CD4-positive, alpha-beta T cell treated with Interferon alpha-2 for 1 hour (primary cell): ENCODE results near the gene SBNO1.
A peak's percentile ranks its signal among the peaks of the same experiment; 100 is the strongest.
"Not testable (repeated sequence)": the region's sequence is repeated elsewhere in the genome, so short reads cannot be mapped to it uniquely, and the experiment has no call there.

ENCODE experiments used
- DNase-seq, 2 donors: peaks; one replicate each; pipeline ENCODE4 v3.0.0-alpha.2; 2020 to 2022

Gene SBNO1

GRCh38 chr12:123336530-123336929 is 28.1 kb downstream of the SBNO1 start:
- DNase-seq: no peak

DNA sequence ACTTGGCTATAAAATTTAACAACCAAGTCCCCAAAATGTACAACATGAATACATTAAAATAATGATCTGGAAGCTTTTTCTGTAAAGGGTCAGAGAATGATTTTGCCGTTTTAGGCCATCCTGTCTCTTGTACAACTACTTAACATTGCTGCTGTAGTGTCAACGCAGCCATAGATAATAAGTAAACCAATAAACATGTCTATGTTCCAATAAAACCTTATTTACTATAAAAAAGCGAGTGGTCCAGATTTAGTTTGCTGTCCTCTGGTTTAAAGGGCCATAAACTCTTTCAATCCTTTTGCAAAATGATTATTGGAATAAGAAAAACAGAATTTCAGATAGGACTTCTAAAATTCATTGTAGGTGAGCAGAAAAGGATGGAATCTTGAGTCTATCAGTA is 29.2 kb downstream of the SBNO1 start:
- DNase-seq: no peak

GRCh38 chr12:123329799-123330198 is 34.8 kb downstream of the SBNO1 start:
- DNase-seq: no peak

- DNase-seq: no peak
Observed at GRCh38 chr12:123319826-123320225, 44.8 kb downstream of the SBNO1 start.

GRCh38 chr12:123319273-123319672 is 45.4 kb downstream of the SBNO1 start:
- DNase-seq: no peak

GRCh38 chr12:123313046-123313445 is 51.6 kb downstream of the SBNO1 start:
- not testable (repeated sequence) for DNase-seq

- no peak for DNase-seq
Observed at GRCh38 chr12:123306200-123306599, 58.4 kb downstream of the SBNO1 start.

- DNase-seq: no peak
Observed at GRCh38 chr12:123305136-123305535, 59.5 kb downstream of the SBNO1 start.

- DNase-seq: no peak
Observed at GRCh38 chr12:123293178-123293760, 71.4 kb downstream of the SBNO1 start.

GRCh38 chr12:123289911-123290310 is 74.7 kb downstream of the SBNO1 start:
- DNase-seq: no peak

- no peak for DNase-seq
Observed at GRCh38 chr12:123288751-123289346, 75.8 kb downstream of the SBNO1 start.

DNA sequence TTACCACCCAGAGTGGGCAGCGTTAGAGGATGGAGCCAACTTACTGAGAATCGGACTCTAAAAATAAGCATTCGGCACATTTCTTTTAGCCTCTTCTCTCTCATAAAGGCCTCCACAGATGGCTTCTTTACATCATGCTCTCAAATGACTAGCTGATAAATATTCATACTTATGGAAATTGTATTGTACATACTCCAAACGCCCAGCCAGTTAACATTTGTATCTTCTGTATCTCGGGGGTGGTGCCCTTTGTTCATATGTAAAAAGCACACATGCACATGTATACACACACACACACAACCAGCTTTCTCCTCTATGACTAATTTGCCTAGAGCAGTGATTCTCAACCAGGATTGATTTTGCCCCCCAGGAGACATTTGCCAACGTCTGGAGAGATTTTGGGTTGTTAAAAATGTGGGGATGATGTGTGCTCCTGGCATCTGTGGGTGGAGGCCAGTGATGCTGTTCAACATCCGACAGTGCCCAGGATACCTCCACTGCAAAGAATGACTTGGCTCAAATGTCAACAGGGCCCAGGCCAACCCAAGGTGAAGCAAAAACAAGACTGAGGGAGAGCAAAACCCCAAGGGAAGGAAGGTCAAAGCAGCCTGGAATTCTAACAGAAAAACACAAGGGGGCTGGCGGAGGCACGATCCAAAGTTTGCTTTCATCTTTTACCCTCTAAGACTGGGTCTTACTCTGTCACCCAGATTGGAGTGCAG is 77.8 kb downstream of the SBNO1 start:
- no peak for DNase-seq

GRCh38 chr12:123284669-123285068 is 80.0 kb downstream of the SBNO1 start:
- no peak for DNase-seq

- DNase-seq: no peak
Observed at GRCh38 chr12:123283461-123283860, 81.2 kb downstream of the SBNO1 start.

DNA sequence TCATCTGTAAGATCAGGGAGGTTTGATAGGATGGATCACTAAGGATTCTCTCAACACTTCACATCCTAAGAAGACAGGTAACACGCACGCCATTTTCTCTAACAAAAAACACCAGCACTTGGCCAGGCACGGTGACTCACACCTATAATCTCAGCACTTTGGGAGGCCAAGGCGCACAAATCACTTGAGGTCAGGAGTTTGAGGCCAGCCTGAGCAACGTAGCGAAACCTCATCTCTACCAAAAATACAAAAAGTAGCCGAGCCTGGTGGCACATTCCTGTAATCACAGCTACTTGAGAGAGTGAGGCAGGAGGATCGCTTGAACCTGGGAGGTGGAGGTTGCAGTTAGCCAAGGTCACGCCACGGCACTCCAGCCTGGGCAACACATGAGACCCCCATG is 82.5 kb downstream of the SBNO1 start:
- DNase-seq: no peak

GRCh38 chr12:123280971-123281370 is 83.7 kb downstream of the SBNO1 start:
- DNase-seq: no peak

- peak in 1 of 2 donors; percentile 25 for DNase-seq
Observed at GRCh38 chr12:123278101-123278627, 86.5 kb downstream of the SBNO1 start.

DNA sequence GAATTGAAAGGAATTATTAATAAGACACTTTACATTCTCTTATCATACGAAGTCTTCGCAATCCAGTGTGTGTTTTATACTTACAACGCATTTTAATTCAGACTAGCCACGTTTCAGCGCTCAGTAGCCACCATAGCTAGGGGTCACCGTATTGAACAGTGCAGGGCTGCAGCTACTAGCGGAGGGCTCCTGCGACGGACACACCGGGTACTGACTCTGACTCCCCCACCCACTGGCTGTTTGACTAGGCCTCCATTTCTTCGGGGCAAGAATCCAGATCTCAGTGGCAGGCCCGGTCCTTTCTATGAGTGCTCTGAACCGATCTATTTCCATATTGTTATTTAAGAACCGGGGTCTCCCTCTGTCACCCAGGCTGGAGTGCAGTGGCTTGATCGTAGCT is 91.5 kb downstream of the SBNO1 start:
- DNase-seq: no peak

GRCh38 chr12:123271001-123271668 is 93.5 kb downstream of the SBNO1 start:
- DNase-seq: peak; percentile 66 to 79

DNA sequence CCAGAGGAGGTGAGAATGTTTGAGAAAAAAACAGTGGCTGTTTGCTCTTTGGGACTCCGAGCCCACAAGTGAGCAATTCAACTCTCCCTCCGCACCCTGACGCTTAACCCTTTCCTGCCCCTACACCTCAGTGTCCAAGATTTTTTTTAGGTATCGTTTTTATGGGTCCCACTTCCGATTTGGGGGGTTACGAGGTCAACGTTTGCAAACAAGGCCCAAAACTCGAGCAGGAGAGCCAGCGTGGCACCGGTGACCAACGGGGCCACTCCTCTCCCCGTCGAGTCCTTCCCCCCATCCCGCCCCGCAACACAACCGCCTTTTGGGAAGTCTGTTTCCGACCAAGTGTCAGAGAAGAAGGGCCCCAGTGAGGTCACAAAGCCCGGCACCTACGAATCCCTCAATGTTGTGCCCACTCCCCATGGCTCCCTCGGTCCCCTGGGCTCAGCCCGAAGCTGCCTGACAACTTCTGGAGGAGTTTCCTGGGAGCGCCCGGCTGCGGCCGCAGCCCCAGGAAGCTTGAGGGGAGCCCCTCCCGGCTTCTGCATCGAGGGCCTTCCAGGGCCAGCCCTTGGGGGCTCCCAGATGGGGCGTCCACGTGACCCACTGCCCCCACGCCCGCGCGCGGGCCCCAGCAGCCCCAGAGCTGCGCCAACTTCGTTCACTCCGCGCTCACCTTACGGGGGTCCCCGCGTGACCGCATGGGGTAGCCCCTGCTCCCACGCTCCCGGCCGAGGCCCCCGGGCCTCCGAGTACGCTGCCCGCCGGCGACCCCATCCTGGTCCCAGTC is 94.2 kb downstream of the SBNO1 start:
- DNase-seq: no peak

- no peak for DNase-seq
Observed at GRCh38 chr12:123269896-123270213, 94.8 kb downstream of the SBNO1 start.

DNA sequence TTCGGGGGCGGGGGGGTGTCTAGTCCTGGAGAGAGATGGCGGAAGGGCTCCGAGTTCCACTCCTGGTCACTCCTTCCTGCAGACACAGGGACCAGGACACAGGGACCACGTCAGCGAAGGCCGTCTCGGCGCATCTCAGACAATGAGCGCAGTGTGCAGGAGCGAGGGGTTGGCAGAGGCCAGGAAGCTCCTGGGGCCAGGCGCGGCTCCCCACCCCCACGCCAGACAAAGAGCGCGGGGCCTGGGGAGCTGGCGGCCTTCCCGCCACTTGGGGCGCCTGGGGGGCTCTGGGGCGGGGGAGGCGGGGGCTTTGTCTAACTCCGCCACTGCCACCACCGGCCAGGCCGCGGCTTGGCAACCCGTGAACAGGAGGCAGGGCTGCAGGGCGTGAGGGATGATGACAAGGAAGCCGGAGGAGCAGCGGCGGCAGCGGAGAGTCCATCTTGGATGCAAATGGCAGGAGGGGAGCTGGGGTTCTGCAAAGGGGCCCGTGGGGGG is 95.2 kb downstream of the SBNO1 start:
- peak; percentile 28 to 29 for DNase-seq

GRCh38 chr12:123268850-123269249 is 95.8 kb downstream of the SBNO1 start:
- no peak for DNase-seq
